Stimulated activated CD4-positive, alpha-beta T cell treated with anti-CD3 and anti-CD28 coated beads, Interleukin-2, amount 100 ng/mL, for 4 hours (primary cell): ENCODE measurements around the gene UNC119B.

Experiments used
- DNase-seq: peaks from one replicate; pipeline ENCODE4 v3.0.0-alpha.2; 2020; ENCODE audit warnings: low read depth

Gene UNC119B

GRCh38 chr12:120767071-120768024, 57.1 kb downstream of the UNC119B start:
- DNase-seq, result no peak

- DNase-seq, result no peak
Measured at GRCh38 chr12:120771097-120771496, 60.8 kb downstream of the UNC119B start.
